Neuronal stem cell (in vitro differentiated cells): ENCODE results near the gene C2CD4A.

Experiments used
- DNase-seq: peaks from one replicate; pipeline ENCODE4 v3.0.0-alpha.2; 2013; ENCODE audit warnings: low spot score
- H2AFZ ChIP-seq: one replicate; pipeline ENCODE4 v1.6.1; 2013; ENCODE audit warnings: mild to moderate bottlenecking, low read length, inconsistent platforms
- H2AK5ac ChIP-seq: 2 replicates; pipeline ENCODE4 v1.6.1; 2013; ENCODE audit warnings: low read depth, mild to moderate bottlenecking, inconsistent platforms, low read length, moderate library complexity, mixed read lengths
- H2BK120ac ChIP-seq: 2 replicates; pipeline ENCODE4 v1.6.1; 2013; ENCODE audit warnings: low read depth, mild to moderate bottlenecking, inconsistent platforms, low read length, moderate library complexity, mixed read lengths
- H2BK12ac ChIP-seq: one replicate; pipeline ENCODE4 v1.6.1; 2013; ENCODE audit warnings: low read length, inconsistent platforms
- H2BK15ac ChIP-seq: 2 replicates; pipeline ENCODE4 v1.6.1; 2013; ENCODE audit warnings: mild to moderate bottlenecking, low read length, inconsistent platforms, mixed read lengths
- H2BK5ac ChIP-seq: one replicate; pipeline ENCODE4 v1.6.1; 2013; ENCODE audit warnings: inconsistent platforms, mild to moderate bottlenecking, low read length, moderate library complexity
- H3K14ac ChIP-seq: one replicate; pipeline ENCODE4 v1.6.1; 2013; ENCODE audit warnings: low read length, inconsistent platforms
- H3K18ac ChIP-seq: 2 replicates; pipeline ENCODE4 v1.6.1; 2013; ENCODE audit warnings: low read length, inconsistent platforms
- H3K23ac ChIP-seq: 2 replicates; pipeline ENCODE4 v1.6.1; 2013; ENCODE audit warnings: low read depth, mild to moderate bottlenecking, mixed read lengths, low read length, inconsistent platforms; ENCODE audit not compliant: poor library complexity
- H3K27ac ChIP-seq: replicated peaks from 3 replicates; pipeline ENCODE4 v1.5.1; 2013; ENCODE audit warnings: low read length, inconsistent platforms
- H3K27me3 ChIP-seq, 3 experiments: 2 replicates each; pipeline ENCODE4 v1.6.1; 2013; ENCODE audit warnings: low read length in 3 of 3, mild to moderate bottlenecking in 2 of 3, inconsistent platforms in 1 of 3, low read depth in 1 of 3, mixed read lengths in 1 of 3, moderate library complexity in 1 of 3; ENCODE audit not compliant: control insufficient read depth in 3 of 3, insufficient read depth in 3 of 3
- H3K36me3 ChIP-seq, 2 donors: replicated peaks in 1 of 2; 2 replicates each; pipeline ENCODE4 v1.6.1; 2013; ENCODE audit warnings: low read length in 2 of 2; ENCODE audit not compliant: control insufficient read depth in 2 of 2, insufficient read depth in 2 of 2
- H3K4ac ChIP-seq: 2 replicates; pipeline ENCODE4 v1.6.1; 2013; ENCODE audit warnings: inconsistent platforms, mild to moderate bottlenecking, low read length, moderate library complexity
- H3K4me1 ChIP-seq, 2 donors: 1 replicate in 1 of 2; 2 replicates in 1 of 2; pipeline ENCODE4 v1.6.1; 2013; ENCODE audit warnings: low read length in 2 of 2, low read depth in 1 of 2; ENCODE audit not compliant: control insufficient read depth in 2 of 2, insufficient read depth in 1 of 2
- H3K4me2 ChIP-seq: one replicate; pipeline ENCODE4 v1.6.1; 2013; ENCODE audit warnings: mild to moderate bottlenecking, low read length, inconsistent platforms; ENCODE audit not compliant: insufficient read depth, poor library complexity, severe bottlenecking
- H3K4me3 ChIP-seq, 2 donors: 2 replicates each; pipeline ENCODE4 v1.5.1; 2013; ENCODE audit warnings: low read length in 2 of 2, mild to moderate bottlenecking in 2 of 2, inconsistent platforms in 1 of 2, moderate library complexity in 1 of 2
- H3K79me1 ChIP-seq: one replicate; pipeline ENCODE4 v1.6.1; 2013; ENCODE audit warnings: low read depth, mild to moderate bottlenecking, inconsistent platforms, low read length, moderate library complexity
- H3K9ac ChIP-seq: one replicate; pipeline ENCODE4 v1.6.1; 2013; ENCODE audit warnings: mild to moderate bottlenecking, low read depth, low read length, inconsistent platforms; ENCODE audit not compliant: poor library complexity
- H3K9me3 ChIP-seq, 2 donors: replicated peaks in 1 of 2; 2 replicates each; pipeline versions ENCODE3 to v1.6.1; 2013; ENCODE audit warnings: low read length in 2 of 2, mild to moderate bottlenecking in 2 of 2, inconsistent platforms in 1 of 2, low read depth in 1 of 2, mixed read lengths in 1 of 2, moderate library complexity in 1 of 2; ENCODE audit not compliant: control insufficient read depth in 2 of 2, insufficient read depth in 1 of 2
- H4K8ac ChIP-seq: one replicate; pipeline ENCODE4 v1.6.1; 2013; ENCODE audit warnings: low read depth, mild to moderate bottlenecking, inconsistent platforms, low read length, moderate library complexity
- H4K91ac ChIP-seq: one replicate; pipeline ENCODE4 v1.6.1; 2013; ENCODE audit warnings: low read length, low read depth, mild to moderate bottlenecking, inconsistent platforms; ENCODE audit not compliant: poor library complexity
- WGBS, 2 donors: extraction: QIAGEN DNeasy Blood & Tissue Kit; methylation state at CpG; one replicate each; pipeline ENCODE4 v1.1.7; 2013; ENCODE audit warnings: missing lambda C conversion rate in 2 of 2, mixed read lengths in 1 of 2; ENCODE audit not compliant: insufficient read length in 2 of 2, insufficient replicate concordance in 1 of 2; ENCODE audit errors: extremely low coverage in 2 of 2; 5-methylcytosine and 5-hydroxymethylcytosine counted together

C2CD4A gene

GRCh38 chr15:62106096-62106495, 39.3 kb downstream of the C2CD4A start:
- Histone ChIP-seq H3K14ac (no peak overlapping the region), H3K4me1 (no peaks in the 10 kb centered on the region), H3K36me3 (no peaks in the 10 kb centered on the region), H2AFZ (no peak overlapping the region), H3K18ac (no peak overlapping the region), H2BK120ac (no peak overlapping the region), H3K9ac (no peak overlapping the region), H2BK15ac (no peak overlapping the region), H3K9me3 (no peaks in the 10 kb centered on the region), H4K8ac (no peak overlapping the region), H3K79me1 (no peaks in the 10 kb centered on the region), H2BK12ac (no peak overlapping the region), H2BK5ac (no peak overlapping the region), H3K4me2 (no peak overlapping the region), H2AK5ac (no peak overlapping the region), H3K27ac (no peak overlapping the region), H3K4me3 (no peak overlapping the region), H3K4ac (no peak overlapping the region), H3K27me3 (peaks cover 0 to 3% (median 0%) of the 10 kb centered on the region in 3 experiments), H4K91ac (no peak overlapping the region), H3K23ac (no peak overlapping the region)
- WGBS, 2 donors: no CpG with 5 or more reads among the region's 3 CpGs
- no peak for DNase-seq

- no peak overlapping the region for H3K14ac ChIP-seq
- no peak overlapping the region for H3K4me2 ChIP-seq
- H3K18ac ChIP-seq: no peak overlapping the region
- peaks cover 0 to 6% (median 0%) of the 10 kb centered on the region in 3 experiments for H3K27me3 ChIP-seq
- no peak overlapping the region for H3K27ac ChIP-seq
- H2AK5ac ChIP-seq: no peak overlapping the region
- DNase-seq: no peak
- no peak overlapping the region for H3K23ac ChIP-seq
- no peaks in the 10 kb centered on the region for H3K4me1 ChIP-seq
- H2AFZ ChIP-seq: no peak overlapping the region
- no peak overlapping the region for H2BK12ac ChIP-seq
- H3K9ac ChIP-seq: no peak overlapping the region
- H2BK15ac ChIP-seq: no peak overlapping the region
- no peak overlapping the region for H3K4me3 ChIP-seq
- no CpG with 5 or more reads among the region's 2 CpGs for WGBS, 2 donors
- no peaks in the 10 kb centered on the region for H3K79me1 ChIP-seq
- no peaks in the 10 kb centered on the region for H3K36me3 ChIP-seq
- no peak overlapping the region for H4K8ac ChIP-seq
- no peak overlapping the region for H3K4ac ChIP-seq
- no peak overlapping the region for H2BK120ac ChIP-seq
- no peak overlapping the region for H4K91ac ChIP-seq
- H2BK5ac ChIP-seq: no peak overlapping the region
- no peaks in the 10 kb centered on the region for H3K9me3 ChIP-seq
Observed at GRCh38 chr15:62107571-62108121, 40.9 kb downstream of the C2CD4A start.

GRCh38 chr15:62108411-62108810, 41.6 kb downstream of the C2CD4A start:
- Histone ChIP-seq H3K23ac (no peak overlapping the region), H3K27ac (no peak overlapping the region), H2BK5ac (no peak overlapping the region), H3K18ac (no peak overlapping the region), H3K14ac (no peak overlapping the region), H2AFZ (no peak overlapping the region), H3K79me1 (no peaks in the 10 kb centered on the region), H3K36me3 (no peaks in the 10 kb centered on the region), H3K9ac (no peak overlapping the region), H3K27me3 (peaks cover 0 to 6% (median 0%) of the 10 kb centered on the region in 3 experiments), H3K4me3 (no peak overlapping the region), H4K91ac (no peak overlapping the region), H2BK15ac (no peak overlapping the region), H3K9me3 (no peaks in the 10 kb centered on the region), H4K8ac (no peak overlapping the region), H3K4me1 (no peaks in the 10 kb centered on the region), H3K4ac (no peak overlapping the region), H2BK12ac (no peak overlapping the region), H2BK120ac (no peak overlapping the region), H3K4me2 (no peak overlapping the region), H2AK5ac (no peak overlapping the region)
- no CpG with 5 or more reads among the region's 2 CpGs for WGBS, 2 donors
- DNase-seq: no peak

- WGBS, 2 donors: no CpG with 5 or more reads among the region's 1 CpG
- Histone ChIP-seq H3K4me3 (no peak overlapping the region), H3K14ac (no peak overlapping the region), H3K4ac (no peak overlapping the region), H3K18ac (no peak overlapping the region), H3K27ac (no peak overlapping the region), H3K23ac (no peak overlapping the region), H2BK12ac (no peak overlapping the region), H4K8ac (no peak overlapping the region), H4K91ac (no peak overlapping the region), H3K79me1 (no peaks in the 10 kb centered on the region), H3K9ac (no peak overlapping the region), H3K4me1 (no peaks in the 10 kb centered on the region), H3K27me3 (peaks cover 0 to 6% (median 0%) of the 10 kb centered on the region in 3 experiments), H2BK5ac (no peak overlapping the region), H3K9me3 (no peaks in the 10 kb centered on the region), H2BK120ac (no peak overlapping the region), H2AFZ (no peak overlapping the region), H3K36me3 (no peaks in the 10 kb centered on the region), H2BK15ac (no peak overlapping the region), H3K4me2 (no peak overlapping the region), H2AK5ac (no peak overlapping the region)
- DNase-seq: no peak
Observed at GRCh38 chr15:62109437-62109836, 42.7 kb downstream of the C2CD4A start.
